ENCODE results near the gene KIAA0408.

DNA sequence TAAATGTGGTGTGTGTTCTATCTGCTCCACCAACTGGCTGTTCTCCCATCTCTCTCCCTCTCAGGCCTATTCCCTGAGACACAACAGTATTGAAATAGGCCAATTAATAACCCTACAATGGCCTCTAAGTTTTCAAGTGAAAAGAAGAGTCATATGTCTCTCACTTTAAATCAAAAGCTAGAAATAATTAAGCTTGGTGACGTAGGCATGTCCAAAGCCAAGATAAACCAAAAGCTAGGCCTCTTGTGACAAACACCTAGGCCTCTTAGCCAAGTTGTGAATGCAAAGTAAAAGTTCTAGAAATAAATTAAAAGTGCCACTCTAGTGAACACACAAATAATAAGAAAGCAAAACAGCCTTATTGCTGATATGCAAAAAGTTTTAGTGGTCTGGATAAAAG is 30.1 kb upstream of the KIAA0408 start:
- TF ChIP-seq SETDB1 (IDR thresholded peaks at IDR 0.05; ENCODE audit: low read length) (no peak), BRCA1 (IDR thresholded peaks at IDR 0.05) (no peak), BRCA1 (CRISPR knock-in tag; IDR thresholded peaks at IDR 0.05) (no peak), EZH2 (IDR thresholded peaks at IDR 0.05; ENCODE audit: borderline replicate concordance, low read depth, low read length) (no peak), FIP1L1 (IDR thresholded peaks at IDR 0.05; ENCODE audit: low read depth, low read length, poor library complexity, severe bottlenecking) (no peak), CTBP1 (IDR thresholded peaks at IDR 0.05; ENCODE audit: borderline replicate concordance) (no peak), SMC3 (conservative IDR thresholded peaks at IDR 0.05; ENCODE audit: insufficient read depth, low read depth, low read length) (no peak), EP300 (IDR thresholded peaks at IDR 0.05; ENCODE audit: low read length) (no peak), PHB2 (IDR thresholded peaks at IDR 0.05; ENCODE audit: low read depth) (no peak)
- TF ChIP-seq, protein P1, sequence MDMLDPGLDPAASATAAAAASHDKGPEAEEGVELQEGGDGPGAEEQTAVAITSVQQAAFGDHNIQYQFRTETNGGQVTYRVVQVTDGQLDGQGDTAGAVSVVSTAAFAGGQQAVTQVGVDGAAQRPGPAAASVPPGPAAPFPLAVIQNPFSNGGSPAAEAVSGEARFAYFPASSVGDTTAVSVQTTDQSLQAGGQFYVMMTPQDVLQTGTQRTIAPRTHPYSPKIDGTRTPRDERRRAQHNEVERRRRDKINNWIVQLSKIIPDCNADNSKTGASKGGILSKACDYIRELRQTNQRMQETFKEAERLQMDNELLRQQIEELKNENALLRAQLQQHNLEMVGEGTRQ (CRISPR knock-in tag; IDR thresholded peaks at IDR 0.05): no peak
- TF ChIP-seq, protein P2, sequence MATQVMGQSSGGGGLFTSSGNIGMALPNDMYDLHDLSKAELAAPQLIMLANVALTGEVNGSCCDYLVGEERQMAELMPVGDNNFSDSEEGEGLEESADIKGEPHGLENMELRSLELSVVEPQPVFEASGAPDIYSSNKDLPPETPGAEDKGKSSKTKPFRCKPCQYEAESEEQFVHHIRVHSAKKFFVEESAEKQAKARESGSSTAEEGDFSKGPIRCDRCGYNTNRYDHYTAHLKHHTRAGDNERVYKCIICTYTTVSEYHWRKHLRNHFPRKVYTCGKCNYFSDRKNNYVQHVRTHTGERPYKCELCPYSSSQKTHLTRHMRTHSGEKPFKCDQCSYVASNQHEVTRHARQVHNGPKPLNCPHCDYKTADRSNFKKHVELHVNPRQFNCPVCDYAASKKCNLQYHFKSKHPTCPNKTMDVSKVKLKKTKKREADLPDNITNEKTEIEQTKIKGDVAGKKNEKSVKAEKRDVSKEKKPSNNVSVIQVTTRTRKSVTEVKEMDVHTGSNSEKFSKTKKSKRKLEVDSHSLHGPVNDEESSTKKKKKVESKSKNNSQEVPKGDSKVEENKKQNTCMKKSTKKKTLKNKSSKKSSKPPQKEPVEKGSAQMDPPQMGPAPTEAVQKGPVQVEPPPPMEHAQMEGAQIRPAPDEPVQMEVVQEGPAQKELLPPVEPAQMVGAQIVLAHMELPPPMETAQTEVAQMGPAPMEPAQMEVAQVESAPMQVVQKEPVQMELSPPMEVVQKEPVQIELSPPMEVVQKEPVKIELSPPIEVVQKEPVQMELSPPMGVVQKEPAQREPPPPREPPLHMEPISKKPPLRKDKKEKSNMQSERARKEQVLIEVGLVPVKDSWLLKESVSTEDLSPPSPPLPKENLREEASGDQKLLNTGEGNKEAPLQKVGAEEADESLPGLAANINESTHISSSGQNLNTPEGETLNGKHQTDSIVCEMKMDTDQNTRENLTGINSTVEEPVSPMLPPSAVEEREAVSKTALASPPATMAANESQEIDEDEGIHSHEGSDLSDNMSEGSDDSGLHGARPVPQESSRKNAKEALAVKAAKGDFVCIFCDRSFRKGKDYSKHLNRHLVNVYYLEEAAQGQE (IDR thresholded peaks at IDR 0.05; ENCODE audit: borderline replicate concordance): no peak
- TF ChIP-seq, protein P2 (CRISPR knock-in tag; IDR thresholded peaks at IDR 0.05; ENCODE audit: low read depth): no peak
- TF ChIP-seq, protein P3, sequence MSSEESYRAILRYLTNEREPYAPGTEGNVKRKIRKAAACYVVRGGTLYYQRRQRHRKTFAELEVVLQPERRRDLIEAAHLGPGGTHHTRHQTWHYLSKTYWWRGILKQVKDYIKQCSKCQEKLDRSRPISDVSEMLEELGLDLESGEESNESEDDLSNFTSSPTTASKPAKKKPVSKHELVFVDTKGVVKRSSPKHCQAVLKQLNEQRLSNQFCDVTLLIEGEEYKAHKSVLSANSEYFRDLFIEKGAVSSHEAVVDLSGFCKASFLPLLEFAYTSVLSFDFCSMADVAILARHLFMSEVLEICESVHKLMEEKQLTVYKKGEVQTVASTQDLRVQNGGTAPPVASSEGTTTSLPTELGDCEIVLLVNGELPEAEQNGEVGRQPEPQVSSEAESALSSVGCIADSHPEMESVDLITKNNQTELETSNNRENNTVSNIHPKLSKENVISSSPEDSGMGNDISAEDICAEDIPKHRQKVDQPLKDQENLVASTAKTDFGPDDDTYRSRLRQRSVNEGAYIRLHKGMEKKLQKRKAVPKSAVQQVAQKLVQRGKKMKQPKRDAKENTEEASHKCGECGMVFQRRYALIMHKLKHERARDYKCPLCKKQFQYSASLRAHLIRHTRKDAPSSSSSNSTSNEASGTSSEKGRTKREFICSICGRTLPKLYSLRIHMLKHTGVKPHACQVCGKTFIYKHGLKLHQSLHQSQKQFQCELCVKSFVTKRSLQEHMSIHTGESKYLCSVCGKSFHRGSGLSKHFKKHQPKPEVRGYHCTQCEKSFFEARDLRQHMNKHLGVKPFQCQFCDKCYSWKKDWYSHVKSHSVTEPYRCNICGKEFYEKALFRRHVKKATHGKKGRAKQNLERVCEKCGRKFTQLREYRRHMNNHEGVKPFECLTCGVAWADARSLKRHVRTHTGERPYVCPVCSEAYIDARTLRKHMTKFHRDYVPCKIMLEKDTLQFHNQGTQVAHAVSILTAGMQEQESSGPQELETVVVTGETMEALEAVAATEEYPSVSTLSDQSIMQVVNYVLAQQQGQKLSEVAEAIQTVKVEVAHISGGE (CRISPR knock-in tag; IDR thresholded peaks at IDR 0.05): no peak
- TF ChIP-seq, protein P4, sequence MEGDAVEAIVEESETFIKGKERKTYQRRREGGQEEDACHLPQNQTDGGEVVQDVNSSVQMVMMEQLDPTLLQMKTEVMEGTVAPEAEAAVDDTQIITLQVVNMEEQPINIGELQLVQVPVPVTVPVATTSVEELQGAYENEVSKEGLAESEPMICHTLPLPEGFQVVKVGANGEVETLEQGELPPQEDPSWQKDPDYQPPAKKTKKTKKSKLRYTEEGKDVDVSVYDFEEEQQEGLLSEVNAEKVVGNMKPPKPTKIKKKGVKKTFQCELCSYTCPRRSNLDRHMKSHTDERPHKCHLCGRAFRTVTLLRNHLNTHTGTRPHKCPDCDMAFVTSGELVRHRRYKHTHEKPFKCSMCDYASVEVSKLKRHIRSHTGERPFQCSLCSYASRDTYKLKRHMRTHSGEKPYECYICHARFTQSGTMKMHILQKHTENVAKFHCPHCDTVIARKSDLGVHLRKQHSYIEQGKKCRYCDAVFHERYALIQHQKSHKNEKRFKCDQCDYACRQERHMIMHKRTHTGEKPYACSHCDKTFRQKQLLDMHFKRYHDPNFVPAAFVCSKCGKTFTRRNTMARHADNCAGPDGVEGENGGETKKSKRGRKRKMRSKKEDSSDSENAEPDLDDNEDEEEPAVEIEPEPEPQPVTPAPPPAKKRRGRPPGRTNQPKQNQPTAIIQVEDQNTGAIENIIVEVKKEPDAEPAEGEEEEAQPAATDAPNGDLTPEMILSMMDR (IDR thresholded peaks at IDR 0.05 in 2 of 3, conservative IDR thresholded peaks at IDR 0.05 in 1 of 3; ENCODE audit: insufficient read depth in 2 of 3, low read depth in 1 of 3, low read length in 3 of 3): no peak
- TF ChIP-seq, protein P5, sequence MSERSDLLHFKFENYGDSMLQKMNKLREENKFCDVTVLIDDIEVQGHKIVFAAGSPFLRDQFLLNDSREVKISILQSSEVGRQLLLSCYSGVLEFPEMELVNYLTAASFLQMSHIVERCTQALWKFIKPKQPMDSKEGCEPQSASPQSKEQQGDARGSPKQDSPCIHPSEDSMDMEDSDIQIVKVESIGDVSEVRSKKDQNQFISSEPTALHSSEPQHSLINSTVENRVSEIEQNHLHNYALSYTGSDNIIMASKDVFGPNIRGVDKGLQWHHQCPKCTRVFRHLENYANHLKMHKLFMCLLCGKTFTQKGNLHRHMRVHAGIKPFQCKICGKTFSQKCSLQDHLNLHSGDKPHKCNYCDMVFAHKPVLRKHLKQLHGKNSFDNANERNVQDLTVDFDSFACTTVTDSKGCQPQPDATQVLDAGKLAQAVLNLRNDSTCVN (CRISPR knock-in tag; IDR thresholded peaks at IDR 0.05): no peak
- TF ChIP-seq, protein P6, sequence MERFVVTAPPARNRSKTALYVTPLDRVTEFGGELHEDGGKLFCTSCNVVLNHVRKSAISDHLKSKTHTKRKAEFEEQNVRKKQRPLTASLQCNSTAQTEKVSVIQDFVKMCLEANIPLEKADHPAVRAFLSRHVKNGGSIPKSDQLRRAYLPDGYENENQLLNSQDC (CRISPR knock-in tag; IDR thresholded peaks at IDR 0.05): no peak
